ENCODE measurements around the gene OLFML3.

DNA sequence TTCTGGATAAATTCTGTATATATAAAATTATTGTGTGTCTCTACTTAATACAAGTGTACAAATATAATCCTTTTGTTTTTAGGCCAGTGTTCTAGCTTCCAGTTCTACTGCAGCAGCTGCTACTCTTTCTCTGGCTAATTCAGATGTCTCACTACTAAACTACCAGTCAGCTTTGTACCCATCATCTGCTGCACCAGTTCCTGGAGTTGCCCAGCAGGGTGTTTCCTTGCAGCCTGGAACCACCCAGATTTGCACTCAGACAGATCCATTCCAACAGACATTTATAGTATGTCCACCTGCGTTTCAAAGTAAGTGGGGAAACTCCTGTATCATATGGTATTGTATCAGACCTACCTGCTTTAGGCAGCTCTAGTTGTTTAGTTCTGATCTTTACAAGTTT lies 21.3 kb upstream of the OLFML3 start:
- no peak for TF ChIP-seq POLR2A (IDR thresholded peaks at IDR 0.05; ENCODE audit: low read depth, low read length)
- TF ChIP-seq POLR2AphosphoS5 (IDR thresholded peaks at IDR 0.05; ENCODE audit: low read depth, low read length): no peak
- no peak for TF ChIP-seq TAF1 (IDR thresholded peaks at IDR 0.05; ENCODE audit: borderline replicate concordance, low read depth, low read length)

Data from GM12892 (cell line).